A549 (cell line): Measurements from ENCODE around the gene SNRPD3. TPM values are rescaled to one million over a fixed set of nuclear protein-coding genes. Genes with fewer than 3 reads are reported as not detected.

ENCODE experiments used
- ATAC-seq, 2 experiments: fragments of 200-7000 bp in 1 of 2; fragments of >200 bp in 1 of 2; cut with Nextera tagmentation in 1 of 2; cut with Tn5 transposase in 1 of 2; 3 replicates each; pipeline versions ENCODE4 v1.8.0 to v1.9.1; 2018 to 2020; ENCODE audit warnings: mild to moderate bottlenecking in 1 of 2, moderate library complexity in 1 of 2
- CTCF ChIA-PET: fragments of 300-600 bp; sonication (Branson Sonifier 250); formaldehyde crosslinking; extraction: SDS; loops from one replicate; lab custom pipeline; 2021; ENCODE audit warnings: antibody characterized with exemption, inconsistent platforms; lab: Yijun Ruan, JAX
- POLR2A ChIA-PET: fragments of 350-600 bp; formaldehyde crosslinking; extraction: SDS; loops from one replicate; lab custom pipeline; 2021; ENCODE audit warnings: antibody characterized with exemption, inconsistent platforms; lab: Yijun Ruan, JAX
- DNase-seq, 2 experiments: peaks; one replicate each; pipeline versions ENCODE4 v3.0.0 to v3.0.0-alpha.2; 2011 to 2016; ENCODE audit warnings: low read depth in 1 of 2, low spot score in 1 of 2
- FAIRE-seq: peaks from 2 replicates; lab custom pipeline; 2011; peaks lifted over from hg19 to GRCh38; lab: Jason Lieb, UNC
- H3K27ac ChIP-seq, 2 experiments: fragments of >200 bp; sonication (Bioruptor Twin); formaldehyde crosslinking; 3 replicates each; pipeline ENCODE4 v1.5.1; 2016 to 2017
- H3K4me1 ChIP-seq: fragments of >200 bp; sonication (Bioruptor Twin); formaldehyde crosslinking; 3 replicates; pipeline ENCODE4 v1.6.1; 2016
- H3K4me2 ChIP-seq: fragments of >200 bp; sonication (Bioruptor Twin); formaldehyde crosslinking; 3 replicates; pipeline ENCODE4 v1.6.1; 2016
- H3K4me3 ChIP-seq: fragments of >200 bp; sonication (Bioruptor Twin); formaldehyde crosslinking; 3 replicates; pipeline ENCODE4 v1.5.1; 2016
- H3K9me3 ChIP-seq: fragments of >200 bp; sonication (Bioruptor Twin); formaldehyde crosslinking; 3 replicates; pipeline ENCODE4 v1.6.1; 2016
- BCL3 ChIP-seq: fragments of >200 bp; sonication (Bioruptor Twin); formaldehyde crosslinking; IDR thresholded peaks from 3 replicates; pipeline ENCODE4 v1.6.1; 2016
- BHLHE40 ChIP-seq: IDR thresholded peaks from 2 replicates; pipeline ENCODE4 v1.6.1; 2012; ENCODE audit warnings: low read depth, low read length, inconsistent platforms
- CBX2 ChIP-seq: fragments of 200-600 bp; sonication (generic); IDR thresholded peaks from 2 replicates; pipeline ENCODE4 v1.6.1; 2016; ENCODE audit warnings: low read depth, mild to moderate bottlenecking, borderline replicate concordance
- CEBPB ChIP-seq, 2 experiments: fragments of >200 bp in 1 of 2; sonication (Bioruptor Twin) in 1 of 2; formaldehyde crosslinking in 1 of 2; IDR thresholded peaks; 2 replicates each; pipeline ENCODE4 v1.6.1; 2012 to 2016
- CHD4 ChIP-seq: fragments of 200-600 bp; sonication (generic); IDR thresholded peaks from 2 replicates; pipeline ENCODE4 v1.6.1; 2016; ENCODE audit warnings: antibody characterized with exemption, mild to moderate bottlenecking, borderline replicate concordance
- E2F6 ChIP-seq: IDR thresholded peaks from 2 replicates; pipeline ENCODE4 v1.6.1; 2012; ENCODE audit warnings: low read depth, borderline replicate concordance
- EHMT2 ChIP-seq: fragments of 200-600 bp; sonication (generic); IDR thresholded peaks from 2 replicates; pipeline ENCODE4 v1.6.1; 2016; ENCODE audit warnings: antibody characterized with exemption, low read depth, mild to moderate bottlenecking, moderate library complexity
- EP300 ChIP-seq, 2 experiments: fragments of >200 bp; sonication (Bioruptor Twin); formaldehyde crosslinking; IDR thresholded peaks; 2 replicates in 1 of 2; 3 replicates in 1 of 2; pipeline ENCODE4 v1.6.1; 2016 to 2017
- FOSB ChIP-seq: fragments of 250-450 bp; sonication (Bioruptor Pico); IDR thresholded peaks from 2 replicates; pipeline ENCODE4 v1.5.0; 2020; ENCODE audit warnings: mild to moderate bottlenecking, moderate library complexity
- FOXS1 ChIP-seq: fragments of 250-450 bp; sonication (Bioruptor Pico); IDR thresholded peaks from 2 replicates; pipeline ENCODE4 v1.5.0; 2020; ENCODE audit warnings: mild to moderate bottlenecking, moderate library complexity
- HDAC2 ChIP-seq: fragments of 200-600 bp; sonication (generic); IDR thresholded peaks from 2 replicates; pipeline ENCODE4 v1.6.1; 2016
- HEYL ChIP-seq: fragments of 250-450 bp; sonication (Bioruptor Pico); IDR thresholded peaks from 2 replicates; pipeline ENCODE4 v1.8.0; 2021; ENCODE audit warnings: mild to moderate bottlenecking, moderate library complexity
- HOXA7 ChIP-seq: fragments of 250-450 bp; sonication (Bioruptor Pico); IDR thresholded peaks from 2 replicates; pipeline ENCODE4 v1.5.0; 2020; ENCODE audit warnings: mild to moderate bottlenecking, moderate library complexity
- HOXB5 ChIP-seq: fragments of 250-450 bp; sonication (Bioruptor Pico); IDR thresholded peaks from 2 replicates; pipeline ENCODE4 v1.5.0; 2020; ENCODE audit warnings: mild to moderate bottlenecking, moderate library complexity
- KDM5A ChIP-seq: fragments of 200-600 bp; sonication (generic); IDR thresholded peaks from 2 replicates; pipeline ENCODE4 v1.6.1; 2016; ENCODE audit warnings: antibody characterized with exemption, mild to moderate bottlenecking
- MYC ChIP-seq: IDR thresholded peaks from 2 replicates; pipeline ENCODE4 v1.6.1; 2012; ENCODE audit warnings: mild to moderate bottlenecking, inconsistent platforms, low read length, improper control_type of control experiment, borderline replicate concordance
- PBX3 ChIP-seq: IDR thresholded peaks from 2 replicates; pipeline ENCODE4 v1.6.1; 2012
- RCOR1 ChIP-seq: fragments of 150-350 bp; IDR thresholded peaks from 2 replicates; pipeline ENCODE4 v1.6.1; 2014; ENCODE audit warnings: antibody characterized with exemption, low read length, low read depth
- RFX5 ChIP-seq: fragments of 450-650 bp; IDR thresholded peaks from 2 replicates; pipeline ENCODE4 v1.7.1; 2014; ENCODE audit warnings: antibody characterized with exemption, mild to moderate bottlenecking, moderate library complexity
- SREBF2 ChIP-seq: fragments of 450-650 bp; IDR thresholded peaks from 2 replicates; pipeline ENCODE4 v1.6.1; 2014; ENCODE audit warnings: mild to moderate bottlenecking, moderate library complexity
- USF2 ChIP-seq: fragments of 450-650 bp; IDR thresholded peaks from 2 replicates; pipeline ENCODE4 v1.6.1; 2014; ENCODE audit warnings: antibody characterized with exemption
- ZFP36 ChIP-seq: fragments of 450-650 bp; IDR thresholded peaks from 2 replicates; pipeline ENCODE4 v1.6.1; 2014; ENCODE audit warnings: borderline replicate concordance; ENCODE audit not compliant: partially characterized antibody
- WGBS: methylation state at CpG from one replicate; pipeline ENCODE4 v1.1.6; 2017; ENCODE audit errors: missing lambda C conversion rate; 5-methylcytosine and 5-hydroxymethylcytosine counted together
- polyA plus RNA-seq, 4 experiments: library from polyadenylated mRNA; depleted of rRNA in 3 of 4; stranded (reverse); fragments of >200 nt; fragmentation: RNase III in 1 of 4; extraction: RNeasy Plus Mini Kit Qiagen cat#74134 plus additional on column Dnase treatment in 1 of 4; gene quantifications; 2 replicates in 3 of 4; 3 replicates in 1 of 4; pipeline ENCODE4 v1.2.3, GENCODE V29; 2011 to 2017
- TF ChIP-seq, protein P1 (sequence below): fragments of >200 bp; sonication (Bioruptor Twin); formaldehyde crosslinking; IDR thresholded peaks from 2 replicates; pipeline ENCODE4 v1.6.1; 2016
- TF ChIP-seq, protein P2 (sequence below): fragments of >200 bp; sonication (Bioruptor Twin); formaldehyde crosslinking; IDR thresholded peaks from 3 replicates; pipeline ENCODE4 v1.5.1; 2016
- TF ChIP-seq, protein P3 (sequence below): fragments of 200-600 bp; sonication (generic); IDR thresholded peaks from 2 replicates; pipeline ENCODE4 v1.6.1; 2016; ENCODE audit warnings: antibody characterized with exemption, mild to moderate bottlenecking, moderate library complexity

The SNRPD3 gene
- polyA plus RNA-seq, 2 of the 4 experiments (the other 2 are of a cell fraction): 157 to 344 TPM

DNA sequence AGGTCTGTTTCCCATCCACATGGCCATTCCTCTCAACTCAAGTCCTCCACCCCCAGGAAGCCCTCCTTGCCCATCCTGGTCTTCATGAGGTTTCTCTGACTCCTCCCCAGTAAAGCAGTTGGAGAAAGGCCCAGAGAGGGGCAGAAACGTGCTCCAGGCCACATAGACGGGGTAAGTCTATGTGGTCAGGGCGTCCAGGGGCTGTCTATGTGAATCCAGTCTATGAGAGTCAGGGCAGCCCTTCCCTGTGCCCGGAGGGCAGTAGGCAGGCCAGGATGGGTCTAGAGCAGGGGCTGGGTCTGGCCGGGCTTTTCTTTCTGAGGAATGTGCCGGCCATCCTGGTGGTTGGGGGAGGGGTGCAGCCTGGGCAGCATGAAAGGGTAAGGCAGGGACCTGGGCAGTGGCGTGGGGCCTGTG is 12.6 kb upstream of the SNRPD3 start (continued):
- TF ChIP-seq, protein P1, sequence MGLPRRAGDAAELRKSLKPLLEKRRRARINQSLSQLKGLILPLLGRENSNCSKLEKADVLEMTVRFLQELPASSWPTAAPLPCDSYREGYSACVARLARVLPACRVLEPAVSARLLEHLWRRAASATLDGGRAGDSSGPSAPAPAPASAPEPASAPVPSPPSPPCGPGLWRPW: no peak
- TF ChIP-seq HOXB5 (CRISPR knock-in tag) (no peak), FOXS1 (CRISPR knock-in tag) (no peak), CEBPB (IDR thresholded peaks at IDR 0.05) (no peak), HOXA7 (CRISPR knock-in tag) (no peak)
- TF ChIP-seq, all 56 proteins: peak for 0

DNA sequence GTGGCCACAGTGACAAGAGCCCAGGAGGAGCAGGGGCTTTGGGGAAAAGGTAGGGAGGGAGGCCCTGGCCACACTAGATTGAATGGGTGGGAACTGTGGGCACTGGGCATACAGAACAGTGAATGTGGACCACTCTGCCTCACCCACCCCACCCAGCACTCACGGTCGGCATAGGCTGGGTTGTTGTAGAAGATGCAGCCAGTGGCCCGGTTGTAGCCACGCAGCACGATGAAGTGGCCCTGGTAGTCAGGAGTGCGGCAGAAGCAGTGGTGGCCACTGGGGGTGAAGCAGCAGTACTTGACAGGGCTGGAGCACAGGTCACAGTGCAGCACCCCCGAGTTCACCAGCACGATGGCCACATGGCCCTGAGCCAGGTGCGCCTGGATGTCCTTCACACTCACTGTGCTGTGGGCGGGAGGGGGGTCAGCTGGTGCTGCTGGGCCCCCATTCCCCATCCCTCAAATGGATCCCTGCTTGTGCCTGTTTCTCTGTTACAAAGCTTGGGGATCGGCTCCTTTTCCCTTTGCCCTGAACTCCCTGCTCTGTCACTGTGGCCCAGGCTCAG is 12.0 kb upstream of the SNRPD3 start:
- Histone ChIP-seq H3K4me3 (no peak overlapping the region), H3K9me3 (no peaks in the 10 kb centered on the region), H3K27ac (no peak overlapping the region), H3K4me1 (peaks cover 10% of the 10 kb centered on the region; the same call in 1 of the 3 replicates), H3K4me2 (no peak overlapping the region)
- ChIA-PET CTCF (interaction anchor here (0.8 to 1.2 kb wide), 2 partner anchors 17 to 21 kb away, joined by 3 read pairs; no protein-coding TSS in a partner anchor), POLR2A (no interaction called here)
- TF ChIP-seq E2F6 (no peak), MYC (no peak), EP300 (IDR thresholded peaks at IDR 0.05) (no peak), USF2 (no peak), HEYL (CRISPR knock-in tag) (no peak), KDM5A (no peak), HOXA7 (CRISPR knock-in tag) (no peak), RCOR1 (no peak), FOSB (no peak), ZFP36 (no peak), CHD4 (no peak), PBX3 (no peak), HDAC2 (no peak), SREBF2 (no peak), BCL3 (no peak), RFX5 (no peak)
- WGBS: 94% methylated on average over 9 of the region's 11 CpGs
- DNase-seq (no peak), ATAC-seq (no peak), FAIRE-seq (no peak)

DNA sequence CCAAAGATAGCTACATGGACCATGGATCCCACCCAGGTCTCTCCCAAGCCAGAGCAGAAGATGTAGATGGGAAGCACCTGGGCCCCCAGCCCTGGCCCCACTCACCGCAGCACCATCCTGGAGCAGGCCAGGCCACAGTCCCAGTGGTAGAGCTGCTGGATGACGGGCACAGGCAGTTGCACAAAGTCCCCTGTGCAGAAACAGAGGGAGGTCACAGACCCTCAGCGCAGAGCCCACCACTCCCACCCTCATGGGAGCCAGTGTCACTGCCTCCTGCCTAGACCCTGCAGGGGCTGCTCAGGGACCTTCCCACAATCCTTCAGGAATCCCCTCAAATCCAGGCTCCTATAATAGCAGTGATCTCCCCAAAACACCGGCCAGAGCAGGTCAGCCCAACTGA is 7.0 kb upstream of the SNRPD3 start:
- FAIRE-seq: no peak
- DNase-seq: no peak
- TF ChIP-seq EHMT2: no peak
- no peak for TF ChIP-seq CBX2
- TF ChIP-seq HEYL (CRISPR knock-in tag): no peak
- TF ChIP-seq PBX3: no peak
- TF ChIP-seq, protein P2, sequence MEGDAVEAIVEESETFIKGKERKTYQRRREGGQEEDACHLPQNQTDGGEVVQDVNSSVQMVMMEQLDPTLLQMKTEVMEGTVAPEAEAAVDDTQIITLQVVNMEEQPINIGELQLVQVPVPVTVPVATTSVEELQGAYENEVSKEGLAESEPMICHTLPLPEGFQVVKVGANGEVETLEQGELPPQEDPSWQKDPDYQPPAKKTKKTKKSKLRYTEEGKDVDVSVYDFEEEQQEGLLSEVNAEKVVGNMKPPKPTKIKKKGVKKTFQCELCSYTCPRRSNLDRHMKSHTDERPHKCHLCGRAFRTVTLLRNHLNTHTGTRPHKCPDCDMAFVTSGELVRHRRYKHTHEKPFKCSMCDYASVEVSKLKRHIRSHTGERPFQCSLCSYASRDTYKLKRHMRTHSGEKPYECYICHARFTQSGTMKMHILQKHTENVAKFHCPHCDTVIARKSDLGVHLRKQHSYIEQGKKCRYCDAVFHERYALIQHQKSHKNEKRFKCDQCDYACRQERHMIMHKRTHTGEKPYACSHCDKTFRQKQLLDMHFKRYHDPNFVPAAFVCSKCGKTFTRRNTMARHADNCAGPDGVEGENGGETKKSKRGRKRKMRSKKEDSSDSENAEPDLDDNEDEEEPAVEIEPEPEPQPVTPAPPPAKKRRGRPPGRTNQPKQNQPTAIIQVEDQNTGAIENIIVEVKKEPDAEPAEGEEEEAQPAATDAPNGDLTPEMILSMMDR: no peak
- no peak for TF ChIP-seq BHLHE40
- TF ChIP-seq, protein P3, sequence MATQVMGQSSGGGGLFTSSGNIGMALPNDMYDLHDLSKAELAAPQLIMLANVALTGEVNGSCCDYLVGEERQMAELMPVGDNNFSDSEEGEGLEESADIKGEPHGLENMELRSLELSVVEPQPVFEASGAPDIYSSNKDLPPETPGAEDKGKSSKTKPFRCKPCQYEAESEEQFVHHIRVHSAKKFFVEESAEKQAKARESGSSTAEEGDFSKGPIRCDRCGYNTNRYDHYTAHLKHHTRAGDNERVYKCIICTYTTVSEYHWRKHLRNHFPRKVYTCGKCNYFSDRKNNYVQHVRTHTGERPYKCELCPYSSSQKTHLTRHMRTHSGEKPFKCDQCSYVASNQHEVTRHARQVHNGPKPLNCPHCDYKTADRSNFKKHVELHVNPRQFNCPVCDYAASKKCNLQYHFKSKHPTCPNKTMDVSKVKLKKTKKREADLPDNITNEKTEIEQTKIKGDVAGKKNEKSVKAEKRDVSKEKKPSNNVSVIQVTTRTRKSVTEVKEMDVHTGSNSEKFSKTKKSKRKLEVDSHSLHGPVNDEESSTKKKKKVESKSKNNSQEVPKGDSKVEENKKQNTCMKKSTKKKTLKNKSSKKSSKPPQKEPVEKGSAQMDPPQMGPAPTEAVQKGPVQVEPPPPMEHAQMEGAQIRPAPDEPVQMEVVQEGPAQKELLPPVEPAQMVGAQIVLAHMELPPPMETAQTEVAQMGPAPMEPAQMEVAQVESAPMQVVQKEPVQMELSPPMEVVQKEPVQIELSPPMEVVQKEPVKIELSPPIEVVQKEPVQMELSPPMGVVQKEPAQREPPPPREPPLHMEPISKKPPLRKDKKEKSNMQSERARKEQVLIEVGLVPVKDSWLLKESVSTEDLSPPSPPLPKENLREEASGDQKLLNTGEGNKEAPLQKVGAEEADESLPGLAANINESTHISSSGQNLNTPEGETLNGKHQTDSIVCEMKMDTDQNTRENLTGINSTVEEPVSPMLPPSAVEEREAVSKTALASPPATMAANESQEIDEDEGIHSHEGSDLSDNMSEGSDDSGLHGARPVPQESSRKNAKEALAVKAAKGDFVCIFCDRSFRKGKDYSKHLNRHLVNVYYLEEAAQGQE: no peak
- CTCF ChIA-PET: interaction anchor here (1.3 to 1.9 kb wide), 3 partner anchors 11 to 24 kb away, joined by 3 to 4 read pairs (median 4); no protein-coding TSS in a partner anchor
- POLR2A ChIA-PET: no interaction called here
- WGBS: 100% methylated on average over 1 of the region's 4 CpGs
- Histone ChIP-seq H3K27ac (peak overlapping the region in 1 of 2 experiments; percentile 73; a peak in 1 of 6 replicates), H3K9me3 (no peaks in the 10 kb centered on the region), H3K4me2 (no peak overlapping the region), H3K4me1 (peaks cover 42% of the 10 kb centered on the region), H3K4me3 (no peak overlapping the region)
- no peak for ATAC-seq
